Nephron progenitor cell (in vitro differentiated cells): Measurements from ENCODE around the gene TLDC2.

ENCODE experiments used
- DNase-seq: peaks from one replicate; pipeline ENCODE4 v3.0.0; 2021
- H3K27ac Mint-ChIP-seq: 2 replicates; pipeline ENCODE4 v1.8.0; 2021; ENCODE audit warnings: mild to moderate bottlenecking, moderate library complexity, mixed read lengths
- H3K27me3 Mint-ChIP-seq: 2 replicates; pipeline ENCODE4 v1.8.0; 2021; ENCODE audit warnings: mild to moderate bottlenecking, low read depth, mixed read lengths; ENCODE audit not compliant: poor library complexity
- H3K36me3 Mint-ChIP-seq: 2 replicates; pipeline ENCODE4 v1.8.0; 2021; ENCODE audit warnings: low read depth, mixed read lengths
- H3K4me1 Mint-ChIP-seq: 2 replicates; pipeline ENCODE4 v1.8.0; 2021; ENCODE audit warnings: mixed read lengths
- H3K4me3 Mint-ChIP-seq: 2 replicates; pipeline ENCODE4 v1.8.0; 2021; ENCODE audit warnings: mild to moderate bottlenecking, moderate library complexity, mixed read lengths
- H3K9me3 Mint-ChIP-seq: 2 replicates; pipeline ENCODE4 v1.8.0; 2021; ENCODE audit warnings: mild to moderate bottlenecking, moderate library complexity, mixed read lengths
- TF ChIP-seq, protein P1 (sequence below): fragments of 200-600 bp; sonication (generic); IDR thresholded peaks from 2 replicates; pipeline ENCODE4 v1.5.0; 2021; ENCODE audit warnings: antibody characterized with exemption

The TLDC2 gene

DNA sequence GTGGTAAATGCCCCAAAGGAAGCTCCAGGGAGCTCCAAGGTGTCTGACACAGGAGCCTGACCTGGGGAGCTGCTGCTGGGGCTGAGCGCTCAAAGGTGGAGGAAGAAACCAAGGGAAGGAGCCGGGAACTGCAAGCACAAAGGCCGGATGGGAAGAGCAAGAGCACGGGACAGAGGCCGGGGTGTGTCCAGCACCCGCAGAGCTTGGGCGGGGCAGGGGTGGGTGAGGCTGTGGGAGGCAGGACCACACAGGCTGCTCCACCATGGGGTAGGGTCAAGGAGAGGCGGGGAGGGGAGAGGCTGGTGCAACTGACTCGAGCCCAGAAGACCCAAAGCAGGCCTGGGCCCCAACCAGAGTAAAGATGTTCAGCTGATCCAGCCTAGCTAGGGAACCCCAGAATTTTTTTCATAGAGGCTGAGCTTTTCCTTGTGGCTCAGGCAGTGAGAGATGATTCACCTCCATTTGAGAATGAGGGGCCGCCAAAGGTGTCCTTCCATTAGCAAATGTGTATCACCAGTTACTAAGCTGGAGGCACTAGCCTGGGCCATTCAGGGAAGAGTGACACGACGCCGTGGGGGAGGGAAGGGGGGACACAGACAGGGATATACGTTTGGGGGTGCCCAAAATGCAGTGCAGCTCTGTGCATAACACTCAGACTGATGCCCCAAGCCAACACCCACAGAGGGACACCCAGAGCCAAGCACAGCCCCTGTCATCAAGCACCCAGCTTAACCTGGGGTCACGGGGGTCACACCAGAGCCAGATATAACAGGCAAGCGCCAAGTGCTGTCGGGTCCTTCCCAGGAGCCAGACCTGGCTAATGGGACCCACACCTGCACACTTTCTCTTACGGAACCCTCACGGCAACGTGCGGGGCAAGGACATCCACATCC is 21.3 kb upstream of the TLDC2 start:
- peaks cover 42% of the 10 kb centered on the region for H3K36me3 Mint-ChIP-seq
- peak overlapping the region; percentile 94 for H3K27ac Mint-ChIP-seq
- peaks cover 16% of the 10 kb centered on the region for H3K9me3 Mint-ChIP-seq
- peaks cover 25% of the 10 kb centered on the region for H3K4me1 Mint-ChIP-seq
- TF ChIP-seq, protein P1, sequence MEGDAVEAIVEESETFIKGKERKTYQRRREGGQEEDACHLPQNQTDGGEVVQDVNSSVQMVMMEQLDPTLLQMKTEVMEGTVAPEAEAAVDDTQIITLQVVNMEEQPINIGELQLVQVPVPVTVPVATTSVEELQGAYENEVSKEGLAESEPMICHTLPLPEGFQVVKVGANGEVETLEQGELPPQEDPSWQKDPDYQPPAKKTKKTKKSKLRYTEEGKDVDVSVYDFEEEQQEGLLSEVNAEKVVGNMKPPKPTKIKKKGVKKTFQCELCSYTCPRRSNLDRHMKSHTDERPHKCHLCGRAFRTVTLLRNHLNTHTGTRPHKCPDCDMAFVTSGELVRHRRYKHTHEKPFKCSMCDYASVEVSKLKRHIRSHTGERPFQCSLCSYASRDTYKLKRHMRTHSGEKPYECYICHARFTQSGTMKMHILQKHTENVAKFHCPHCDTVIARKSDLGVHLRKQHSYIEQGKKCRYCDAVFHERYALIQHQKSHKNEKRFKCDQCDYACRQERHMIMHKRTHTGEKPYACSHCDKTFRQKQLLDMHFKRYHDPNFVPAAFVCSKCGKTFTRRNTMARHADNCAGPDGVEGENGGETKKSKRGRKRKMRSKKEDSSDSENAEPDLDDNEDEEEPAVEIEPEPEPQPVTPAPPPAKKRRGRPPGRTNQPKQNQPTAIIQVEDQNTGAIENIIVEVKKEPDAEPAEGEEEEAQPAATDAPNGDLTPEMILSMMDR: no peak
- H3K27me3 Mint-ChIP-seq: peaks cover 6% of the 10 kb centered on the region
- H3K4me3 Mint-ChIP-seq: no peak overlapping the region
- DNase-seq: no peak

DNA sequence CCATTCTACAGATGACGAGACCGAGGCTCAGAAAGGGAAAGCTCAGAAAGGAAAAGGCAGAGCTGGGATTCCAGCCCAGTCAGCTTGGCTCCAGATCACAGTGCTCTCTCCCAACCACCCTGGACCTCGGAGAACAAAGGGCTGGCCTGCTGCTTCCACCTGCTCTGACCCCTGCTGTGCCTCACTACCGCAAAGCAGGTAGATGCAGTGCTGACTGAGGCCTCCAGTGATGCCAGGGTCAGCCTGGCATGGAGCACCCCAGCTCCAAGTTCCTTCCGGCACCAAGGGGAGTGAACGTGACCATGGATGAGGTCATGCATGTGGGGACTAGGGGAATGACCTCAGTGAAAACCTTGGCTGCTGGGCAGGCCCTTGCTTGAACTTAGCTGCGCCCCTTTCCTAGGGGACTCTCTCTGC is 20.7 kb upstream of the TLDC2 start:
- TF ChIP-seq, protein P1: no peak
- no peak for DNase-seq
- Mint-ChIP-seq H3K9me3 (peaks cover 16% of the 10 kb centered on the region), H3K27me3 (peaks cover 6% of the 10 kb centered on the region), H3K4me3 (no peak overlapping the region), H3K4me1 (peaks cover 32% of the 10 kb centered on the region), H3K36me3 (peaks cover 39% of the 10 kb centered on the region), H3K27ac (no peak overlapping the region)

DNA sequence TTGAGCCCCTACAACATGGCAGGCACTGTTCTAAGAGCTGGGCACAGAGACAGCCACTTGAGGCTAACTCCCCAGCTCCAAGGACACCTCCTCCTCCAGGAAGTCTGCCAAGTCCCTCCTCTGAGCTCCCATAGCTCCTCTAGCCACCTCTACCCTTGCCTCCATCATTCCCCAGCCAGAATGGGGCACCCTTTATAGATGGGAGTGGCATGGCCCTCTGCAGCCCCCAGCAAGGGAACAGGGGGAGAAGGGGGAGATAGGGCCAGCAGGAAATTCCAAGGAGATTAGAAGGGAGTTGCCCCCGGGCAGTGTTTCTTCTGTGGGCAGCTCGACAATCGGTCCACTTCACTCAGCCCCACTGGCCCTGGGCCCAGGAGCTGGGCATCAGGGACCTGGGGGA is 19.7 kb upstream of the TLDC2 start:
- Mint-ChIP-seq H3K27ac (peak overlapping the region; percentile 68), H3K4me1 (peaks cover 41% of the 10 kb centered on the region), H3K9me3 (peaks cover 8% of the 10 kb centered on the region), H3K27me3 (peaks cover 6% of the 10 kb centered on the region), H3K4me3 (no peak overlapping the region), H3K36me3 (peaks cover 33% of the 10 kb centered on the region)
- DNase-seq: no peak
- TF ChIP-seq, protein P1: no peak

DNA sequence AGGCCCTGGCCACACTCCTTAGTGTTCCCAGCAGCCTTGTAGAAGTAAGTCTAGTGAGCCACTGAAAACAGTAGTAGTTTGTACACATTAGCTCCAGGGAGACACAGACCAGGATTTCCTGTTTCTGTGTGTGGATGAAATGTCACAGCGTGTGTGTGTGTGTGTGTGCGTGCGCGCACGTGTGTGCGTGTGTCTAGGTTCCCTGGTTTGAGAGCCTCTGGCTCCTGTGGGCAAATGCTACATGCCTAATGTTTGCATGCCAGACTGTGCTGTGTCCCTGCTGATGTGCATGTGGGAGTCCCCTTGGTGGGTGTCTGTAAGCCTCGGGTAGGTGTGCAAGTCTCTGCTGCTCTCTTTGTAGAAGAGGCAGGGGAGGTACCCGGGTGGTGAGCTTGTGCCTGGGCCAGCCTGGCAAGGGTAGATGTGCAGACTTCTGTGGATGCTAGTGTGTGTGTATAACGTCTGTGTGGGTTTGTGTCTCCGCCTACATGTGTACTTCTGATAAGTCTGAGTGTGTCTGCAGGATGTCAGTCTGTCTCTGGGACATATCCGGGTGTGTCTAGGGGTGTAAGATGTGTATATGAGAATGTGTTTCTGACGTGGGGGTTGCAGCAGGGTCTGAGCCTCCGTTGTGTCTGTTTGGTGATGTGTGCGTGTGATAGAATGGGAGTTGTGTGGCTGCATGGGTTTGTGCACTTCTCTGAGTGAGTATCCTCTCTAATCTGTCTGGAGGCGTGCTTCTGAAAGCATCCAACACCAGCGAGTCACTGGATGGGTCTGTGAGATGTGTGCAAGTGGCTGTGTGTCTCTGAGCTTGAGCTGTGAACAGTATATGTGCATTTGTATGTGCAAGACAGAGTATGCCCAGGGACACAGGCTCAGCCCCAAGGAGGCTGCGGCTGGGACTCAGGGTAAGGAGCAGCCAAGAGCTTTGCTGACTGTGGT is 19.0 kb upstream of the TLDC2 start:
- DNase-seq: no peak
- Mint-ChIP-seq H3K4me1 (peaks cover 49% of the 10 kb centered on the region), H3K36me3 (peaks cover 25% of the 10 kb centered on the region), H3K9me3 (peaks cover under 1% of the 10 kb centered on the region), H3K27me3 (peaks cover 3% of the 10 kb centered on the region), H3K4me3 (no peak overlapping the region), H3K27ac (no peak overlapping the region)
- TF ChIP-seq, protein P1: no peak

DNA sequence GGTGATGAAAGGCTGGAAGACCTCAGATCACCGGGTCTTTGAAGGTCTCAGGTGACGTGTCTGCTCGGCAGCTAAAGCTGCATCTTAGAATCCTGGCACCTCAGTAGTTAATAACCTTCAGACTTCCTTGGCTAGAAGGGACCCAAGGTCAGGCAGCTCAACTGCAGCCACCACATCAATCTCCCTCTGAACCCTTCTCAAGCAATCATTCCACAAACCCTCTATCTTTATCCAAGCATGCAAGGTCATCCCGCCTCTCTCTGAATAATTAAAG is 16.7 kb upstream of the TLDC2 start:
- TF ChIP-seq, protein P1: no peak
- Mint-ChIP-seq H3K9me3 (no peaks in the 10 kb centered on the region), H3K4me3 (no peak overlapping the region), H3K36me3 (peaks cover 16% of the 10 kb centered on the region), H3K27me3 (peaks cover 3% of the 10 kb centered on the region), H3K27ac (peak overlapping the region; percentile 50), H3K4me1 (peaks cover 51% of the 10 kb centered on the region)
- no peak for DNase-seq
